ENCODE data around the gene KRT81. TPM values are rescaled to one million over a fixed set of nuclear protein-coding genes. Genes with fewer than 3 reads are reported as not detected.
"Not testable (repeated sequence)": the region's sequence is repeated elsewhere in the genome, so short reads cannot be mapped to it uniquely, and the experiment has no call there.

The KRT81 gene
- total RNA-seq, 1 donor from 2014 or later: not detected

DNA sequence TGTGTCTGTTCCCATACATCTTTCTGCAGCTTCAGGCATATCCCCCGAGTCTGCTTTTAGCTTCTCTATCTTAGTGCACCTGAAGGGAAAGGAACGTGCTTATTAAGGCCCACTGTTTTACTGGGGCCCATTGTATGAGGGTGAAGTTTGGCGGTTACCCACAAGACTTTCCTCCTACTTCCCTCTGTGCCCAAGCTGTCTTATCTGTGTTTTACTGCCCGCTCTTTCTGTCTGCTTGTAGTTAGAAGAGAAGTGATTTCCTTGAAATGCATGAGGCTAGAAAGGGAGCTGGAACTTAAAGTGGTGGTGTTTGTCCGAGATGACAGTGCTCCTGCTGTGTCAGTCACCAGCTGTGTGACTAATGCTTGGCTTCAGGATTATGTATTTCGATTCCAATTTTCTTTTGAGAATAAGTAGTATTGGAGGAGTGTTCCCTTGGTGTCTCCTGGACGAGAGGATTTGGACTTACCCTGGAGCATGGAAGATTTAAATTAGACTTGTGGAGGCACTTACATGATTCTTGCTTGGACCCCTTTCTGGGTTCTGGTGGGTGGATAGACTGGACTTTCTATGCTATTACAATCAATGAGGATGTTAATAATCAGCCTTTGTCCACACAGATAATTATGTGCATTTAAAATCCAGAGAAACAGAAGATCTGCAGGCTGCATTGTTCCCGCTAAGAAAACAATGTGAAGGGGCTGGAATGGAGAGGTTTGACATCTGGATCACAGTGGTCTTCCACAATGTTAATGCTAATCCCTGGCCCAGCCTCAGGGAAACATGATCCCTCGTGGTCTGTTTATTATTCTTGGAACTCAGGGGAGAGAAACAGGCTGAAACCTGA lies 30.8 kb downstream of the KRT81 start:
- H3K9ac ChIP-seq: no peak overlapping the region
- no peaks in the 10 kb centered on the region for H3K36me3 ChIP-seq
- H3K4me2 ChIP-seq: no peak overlapping the region
- Mint-ChIP-seq H3K36me3 (no peaks in the 10 kb centered on the region), H3K27ac (peak overlapping the region; percentile 80), H3K4me1 (peaks cover 26% of the 10 kb centered on the region), H3K4me3 (peak overlapping the region; percentile 19), H3K9me3 (peaks cover 9% of the 10 kb centered on the region), H3K27me3 (ENCODE audit: insufficient read depth, low read depth) (peaks cover 19% of the 10 kb centered on the region)
- H3K4me1 ChIP-seq: no peaks in the 10 kb centered on the region
- H3K27me3 ChIP-seq: peaks cover 52% of the 10 kb centered on the region
- no peak overlapping the region for H2AFZ ChIP-seq (replicated peaks)
- DNase-seq (ENCODE audit: low spot score): peak; percentile 25
- H3K9me3 ChIP-seq (ENCODE audit: low read depth): no peaks in the 10 kb centered on the region
- TF ChIP-seq EZH2phosphoT487 (IDR thresholded peaks at IDR 0.05): no peak
- no peak for TF ChIP-seq EZH2 (IDR thresholded peaks at IDR 0.05)
- no peaks in the 10 kb centered on the region for H3F3A ChIP-seq (ENCODE audit: low read depth)
- no peaks in the 10 kb centered on the region for H4K20me1 ChIP-seq (ENCODE audit: low read depth)
- H3K27ac ChIP-seq: no peak overlapping the region
- no peak overlapping the region for H3K4me3 ChIP-seq
- H3K79me2 ChIP-seq (ENCODE audit: low read depth): no peaks in the 10 kb centered on the region

DNA sequence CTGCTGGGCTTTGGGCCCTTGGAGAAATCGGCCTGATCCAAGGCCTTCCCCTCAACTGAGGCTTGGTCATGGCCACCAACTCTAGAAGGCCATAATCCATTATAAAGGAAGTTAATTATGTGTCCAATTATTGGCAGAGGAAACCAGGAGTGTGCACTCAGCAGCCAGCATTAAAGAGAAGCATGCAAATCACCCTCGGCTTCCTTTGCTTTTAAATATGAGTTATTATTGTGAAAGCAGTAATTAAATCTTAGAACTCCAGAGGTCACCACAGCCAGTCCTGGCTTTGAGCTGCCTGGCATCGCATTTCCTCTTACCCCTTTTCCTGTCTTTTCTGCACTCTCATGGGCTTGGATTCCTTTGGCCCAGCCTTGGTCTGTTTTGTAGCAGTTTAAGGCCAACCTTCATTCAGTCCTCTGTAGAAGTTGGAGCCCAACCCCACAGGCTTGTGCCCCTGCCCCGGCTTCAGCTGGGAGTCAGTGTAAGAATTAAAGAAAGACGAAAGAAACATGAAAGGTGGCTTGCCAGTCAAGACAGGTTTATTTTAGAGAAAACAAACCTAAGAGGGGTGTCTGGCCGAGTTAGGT lies 31.6 kb downstream of the KRT81 start:
- no peaks in the 10 kb centered on the region for H4K20me1 ChIP-seq (ENCODE audit: low read depth)
- no peak overlapping the region for H2AFZ ChIP-seq (replicated peaks)
- H3K9me3 ChIP-seq (ENCODE audit: low read depth): no peaks in the 10 kb centered on the region
- TF ChIP-seq EZH2 (IDR thresholded peaks at IDR 0.05) (no peak), EZH2phosphoT487 (IDR thresholded peaks at IDR 0.05) (no peak)
- TF ChIP-seq, protein P1, sequence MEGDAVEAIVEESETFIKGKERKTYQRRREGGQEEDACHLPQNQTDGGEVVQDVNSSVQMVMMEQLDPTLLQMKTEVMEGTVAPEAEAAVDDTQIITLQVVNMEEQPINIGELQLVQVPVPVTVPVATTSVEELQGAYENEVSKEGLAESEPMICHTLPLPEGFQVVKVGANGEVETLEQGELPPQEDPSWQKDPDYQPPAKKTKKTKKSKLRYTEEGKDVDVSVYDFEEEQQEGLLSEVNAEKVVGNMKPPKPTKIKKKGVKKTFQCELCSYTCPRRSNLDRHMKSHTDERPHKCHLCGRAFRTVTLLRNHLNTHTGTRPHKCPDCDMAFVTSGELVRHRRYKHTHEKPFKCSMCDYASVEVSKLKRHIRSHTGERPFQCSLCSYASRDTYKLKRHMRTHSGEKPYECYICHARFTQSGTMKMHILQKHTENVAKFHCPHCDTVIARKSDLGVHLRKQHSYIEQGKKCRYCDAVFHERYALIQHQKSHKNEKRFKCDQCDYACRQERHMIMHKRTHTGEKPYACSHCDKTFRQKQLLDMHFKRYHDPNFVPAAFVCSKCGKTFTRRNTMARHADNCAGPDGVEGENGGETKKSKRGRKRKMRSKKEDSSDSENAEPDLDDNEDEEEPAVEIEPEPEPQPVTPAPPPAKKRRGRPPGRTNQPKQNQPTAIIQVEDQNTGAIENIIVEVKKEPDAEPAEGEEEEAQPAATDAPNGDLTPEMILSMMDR (IDR thresholded peaks at IDR 0.05): no peak
- no peaks in the 10 kb centered on the region for H3K36me3 Mint-ChIP-seq
- H3K27me3 ChIP-seq: peaks cover 60% of the 10 kb centered on the region
- H3K27me3 Mint-ChIP-seq (ENCODE audit: insufficient read depth, low read depth): peaks cover 25% of the 10 kb centered on the region
- H3K4me1 Mint-ChIP-seq: peaks cover 26% of the 10 kb centered on the region
- no peak overlapping the region for H3K4me2 ChIP-seq
- H3K4me1 ChIP-seq: no peaks in the 10 kb centered on the region
- H3K36me3 ChIP-seq: no peaks in the 10 kb centered on the region
- no peak overlapping the region for H3K27ac ChIP-seq
- no peaks in the 10 kb centered on the region for H3F3A ChIP-seq (ENCODE audit: low read depth)
- H3K79me2 ChIP-seq (ENCODE audit: low read depth): no peaks in the 10 kb centered on the region
- H3K4me3 ChIP-seq: no peak overlapping the region
- peak overlapping the region; percentile 62 for H3K27ac Mint-ChIP-seq
- no peak overlapping the region for H3K9ac ChIP-seq
- peaks cover 9% of the 10 kb centered on the region for H3K9me3 Mint-ChIP-seq
- H3K4me3 Mint-ChIP-seq: no peak overlapping the region
- no peak for DNase-seq (ENCODE audit: low spot score)

DNA sequence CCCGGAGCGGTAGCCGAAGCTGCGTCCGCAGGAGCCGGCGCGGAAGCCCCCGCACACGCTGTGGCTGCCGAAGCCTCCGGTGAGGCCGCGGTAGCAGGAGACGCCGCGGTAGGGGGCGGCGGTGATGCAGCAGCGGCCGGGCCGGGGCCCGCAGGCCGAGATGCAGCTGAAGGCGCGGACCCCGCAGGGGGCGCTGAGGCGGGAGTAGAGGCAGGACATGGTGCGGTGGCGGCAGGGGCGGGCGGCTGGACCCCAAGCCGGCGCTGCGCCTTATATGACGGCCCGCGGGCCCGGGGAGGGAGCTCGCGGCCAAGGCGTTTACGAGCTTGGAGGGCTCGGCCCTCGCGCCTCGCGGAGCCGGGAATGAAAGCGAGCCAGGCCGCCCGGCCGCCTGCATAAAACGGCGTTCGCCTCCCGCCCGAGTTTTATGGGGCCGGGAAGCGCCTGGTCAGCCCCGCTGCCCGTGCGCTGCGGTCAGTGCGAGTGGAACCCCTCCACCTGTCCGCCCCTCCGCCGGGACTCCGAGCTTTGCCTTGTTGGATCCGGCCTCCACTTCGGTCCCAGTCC lies 32.9 kb downstream of the KRT81 start:
- peak overlapping the region; percentile 16 for H3K4me3 ChIP-seq
- H3K36me3 ChIP-seq: no peaks in the 10 kb centered on the region
- Mint-ChIP-seq H3K4me1 (peaks cover 26% of the 10 kb centered on the region), H3K36me3 (no peaks in the 10 kb centered on the region), H3K9me3 (peaks cover 9% of the 10 kb centered on the region), H3K27ac (no peak overlapping the region), H3K27me3 (ENCODE audit: insufficient read depth, low read depth) (peaks cover 29% of the 10 kb centered on the region), H3K4me3 (no peak overlapping the region)
- peak; percentile 78 for DNase-seq (ENCODE audit: low spot score)
- no peak overlapping the region for H3K27ac ChIP-seq
- peak overlapping the region; percentile 50 for H2AFZ ChIP-seq (replicated peaks)
- TF ChIP-seq EZH2 (IDR thresholded peaks at IDR 0.05) (peak; percentile 94), EZH2phosphoT487 (IDR thresholded peaks at IDR 0.05) (peak; percentile 67)
- TF ChIP-seq, protein P1 (IDR thresholded peaks at IDR 0.05): peak; percentile 30
- H3K9ac ChIP-seq: no peak overlapping the region
- no peaks in the 10 kb centered on the region for H3K9me3 ChIP-seq (ENCODE audit: low read depth)
- no peaks in the 10 kb centered on the region for H4K20me1 ChIP-seq (ENCODE audit: low read depth)
- H3K4me1 ChIP-seq: no peaks in the 10 kb centered on the region
- peak overlapping the region; percentile 68 for H3K4me2 ChIP-seq
- H3K27me3 ChIP-seq: peaks cover 72% of the 10 kb centered on the region
- no peaks in the 10 kb centered on the region for H3F3A ChIP-seq (ENCODE audit: low read depth)
- H3K79me2 ChIP-seq (ENCODE audit: low read depth): no peaks in the 10 kb centered on the region

DNA sequence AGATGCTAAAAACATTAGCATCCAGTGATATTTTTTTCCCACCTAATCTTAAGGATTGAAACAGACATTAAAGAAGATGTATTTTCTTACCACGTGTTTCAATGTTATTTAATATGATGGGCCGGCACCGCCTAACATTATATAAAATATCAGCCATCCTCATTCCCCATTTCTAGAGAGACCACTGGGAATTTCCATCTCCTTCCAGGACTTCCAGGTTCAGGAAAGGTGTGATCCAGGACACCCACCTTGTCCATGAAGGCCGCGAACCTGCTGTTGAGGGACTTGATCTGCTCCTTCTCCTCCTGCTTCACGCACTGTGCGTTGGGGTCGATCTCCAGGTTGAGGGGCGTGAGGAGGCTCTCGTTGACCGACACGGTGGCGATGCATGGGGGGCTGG lies 33.4 kb downstream of the KRT81 start:
- not testable (repeated sequence) for H3F3A ChIP-seq (ENCODE audit: low read depth); H3K36me3 Mint-ChIP-seq; H3K36me3 ChIP-seq; H3K27ac ChIP-seq; H2AFZ ChIP-seq (replicated peaks); H3K9me3 ChIP-seq (ENCODE audit: low read depth); H4K20me1 ChIP-seq (ENCODE audit: low read depth); H3K9me3 Mint-ChIP-seq; H3K4me3 Mint-ChIP-seq; H3K79me2 ChIP-seq (ENCODE audit: low read depth); H3K27ac Mint-ChIP-seq; H3K4me1 ChIP-seq; DNase-seq (ENCODE audit: low spot score); H3K9ac ChIP-seq
- H3K27me3 Mint-ChIP-seq (ENCODE audit: insufficient read depth, low read depth): peaks cover 31% of the 10 kb centered on the region
- Histone ChIP-seq H3K4me3 (peak overlapping the region; percentile 16), H3K27me3 (peaks cover 73% of the 10 kb centered on the region), H3K4me2 (peak overlapping the region; percentile 68)
- peaks cover 31% of the 10 kb centered on the region for H3K4me1 Mint-ChIP-seq

Measured in neural progenitor cell (in vitro differentiated cells).